Measurements from ENCODE around the gene NFIA.

DNA sequence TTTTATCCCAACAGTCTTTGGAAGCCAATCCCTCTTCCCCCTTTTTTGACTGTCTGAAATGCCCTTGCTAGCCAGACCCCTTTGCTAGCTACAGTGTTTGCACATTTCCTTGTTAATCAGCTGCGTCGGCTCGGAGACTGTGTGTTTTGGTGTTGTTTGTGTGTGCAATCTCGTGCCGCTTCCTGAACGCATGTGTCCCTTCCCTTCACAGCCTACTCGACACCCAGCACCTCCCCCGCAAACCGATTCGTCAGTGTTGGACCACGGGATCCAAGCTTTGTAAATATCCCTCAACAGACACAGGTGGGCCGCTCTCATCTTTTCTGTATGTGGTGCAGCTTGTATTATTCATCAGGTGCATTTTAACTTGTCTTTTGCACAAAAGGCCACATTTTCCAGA lies 343.9 kb downstream of the NFIA start:
- no peak for TF ChIP-seq POLR2A (IDR thresholded peaks at IDR 0.05; ENCODE audit: low read depth, low read length)
- no peak for TF ChIP-seq TAF1 (IDR thresholded peaks at IDR 0.05; ENCODE audit: low read depth, low read length)
- TF ChIP-seq POLR2AphosphoS5 (IDR thresholded peaks at IDR 0.05; ENCODE audit: low read depth, low read length): no peak
- TF ChIP-seq SPI1 (IDR thresholded peaks at IDR 0.05; ENCODE audit: low read depth, low read length): no peak
- no peak for TF ChIP-seq PAX5 (IDR thresholded peaks at IDR 0.05; ENCODE audit: insufficient read depth, low read length, severe bottlenecking)

All from GM12891 (cell line).